Small intestine (tissue), 7 donors: ENCODE data around the gene VPS4A. TPM values are rescaled to one million over a fixed set of nuclear protein-coding genes. Genes with fewer than 3 reads are reported as not detected.
"Not testable (repeated sequence)": the region's sequence is repeated elsewhere in the genome, so short reads cannot be mapped to it uniquely, and the experiment has no call there.

Source experiments
- DNase-seq, 2 donors: peaks; one replicate each; pipeline versions ENCODE4 v3.0.0 to v3.0.0-alpha.2; 2013
- FAIRE-seq: peaks from 2 replicates; lab custom pipeline; 2012; peaks lifted over from hg19 to GRCh38; lab: Jason Lieb, UNC
- H3K27ac ChIP-seq, 3 donors: one replicate each; pipeline ENCODE4 v1.5.1; 2013; ENCODE audit warnings: low read length in 2 of 3, mild to moderate bottlenecking in 2 of 3, control low read depth in 1 of 3, inconsistent platforms in 1 of 3, low read depth in 1 of 3, moderate library complexity in 1 of 3
- H3K27me3 ChIP-seq, 3 donors: one replicate each; pipeline ENCODE4 v1.6.1; 2013; ENCODE audit warnings: low read length in 3 of 3, inconsistent platforms in 1 of 3; ENCODE audit not compliant: control insufficient read depth in 3 of 3, insufficient read depth in 3 of 3
- H3K36me3 ChIP-seq, 3 donors: one replicate each; pipeline ENCODE4 v1.6.1; 2013; ENCODE audit warnings: low read length in 3 of 3, inconsistent platforms in 1 of 3, low read depth in 1 of 3, mild to moderate bottlenecking in 1 of 3, moderate library complexity in 1 of 3; ENCODE audit not compliant: control insufficient read depth in 3 of 3, insufficient read depth in 2 of 3
- H3K4me1 ChIP-seq, 3 donors: one replicate each; pipeline ENCODE4 v1.6.1; 2013; ENCODE audit warnings: low read length in 2 of 3, inconsistent platforms in 1 of 3, low read depth in 1 of 3, mild to moderate bottlenecking in 1 of 3, moderate library complexity in 1 of 3; ENCODE audit not compliant: control insufficient read depth in 3 of 3, insufficient read depth in 2 of 3
- H3K4me3 ChIP-seq, 3 donors: one replicate each; pipeline ENCODE4 v1.5.1; 2013; ENCODE audit warnings: low read length in 3 of 3, control low read depth in 1 of 3, inconsistent platforms in 1 of 3, low read depth in 1 of 3, mild to moderate bottlenecking in 1 of 3, moderate library complexity in 1 of 3
- H3K9me3 ChIP-seq, 2 donors: one replicate each; pipeline ENCODE4 v1.6.1; 2013; ENCODE audit warnings: low read depth in 1 of 2, low read length in 1 of 2; ENCODE audit not compliant: control insufficient read depth in 2 of 2, insufficient read depth in 1 of 2
- WGBS, 3 donors: extraction: QIAGEN DNeasy Blood & Tissue Kit; methylation state at CpG; one replicate each; pipeline ENCODE4 v1.1.7; 2013; 5-methylcytosine and 5-hydroxymethylcytosine counted together
- polyA plus RNA-seq, 4 donors: library from polyadenylated mRNA; stranded (reverse) in 3 of 4; unstranded in 1 of 4; fragments of 200-250 nt in 3 of 4; fragments of 120-200 nt in 1 of 4; gene quantifications; one replicate each; pipeline versions ENCODE4 v1.2.1 to v1.2.3, GENCODE V29; 2013
- donor health status: healthy with polysubstance abuse.
- donor health status: control.
- donor health status: control.
- donor health status: Bipolar disorder and iron deficiency.
- donor health status: healthy.

Gene VPS4A
- polyA plus RNA-seq, 4 donors: 23.0 to 43.7 (median 41.6) TPM

GRCh38 chr16:69351309-69352027, 40.3 kb downstream of the VPS4A start, which contains the start of gene TMED6:
Gene TMED6 (minus strand): TSS chr16:69351786. CDS start chr16:69351753, 33 bp downstream.
- Histone ChIP-seq H3K27ac (peak within 1 kb of the TSS in 2 of 3 donors; percentile 26 to 72), H3K4me3 (peak within 1 kb of the TSS in 2 of 3 donors; percentile 6 to 46), H3K4me1 (peaks cover 0 to 13% (median 0%) of the 10 kb centered on the region in 3 donors), H3K9me3 (no peaks in the 10 kb centered on the region), H3K27me3 (no peaks in the 10 kb centered on the region), H3K36me3 (peaks cover 2 to 31% (median 8%) of the 10 kb centered on the region in 3 donors)
- FAIRE-seq (no peak), DNase-seq (peak; percentile 88 to 93)
- 19 to 64% (median 33%) methylated on average over 12 of the region's 12 CpGs for WGBS, 3 donors

GRCh38 chr16:69360070-69360469, 48.9 kb downstream of the VPS4A start:
- H3K27ac ChIP-seq, H3K27me3 ChIP-seq, H3K9me3 ChIP-seq, FAIRE-seq, H3K4me1 ChIP-seq, H3K4me3 ChIP-seq, DNase-seq: not testable (repeated sequence)
- 82 to 93% (median 88%) methylated on average over 9 of the region's 9 CpGs for WGBS, 3 donors
- H3K36me3 ChIP-seq: peaks cover 9 to 54% (median 18%) of the 10 kb centered on the region in 3 donors

- Histone ChIP-seq H3K36me3 (peaks cover 14 to 71% (median 20%) of the 10 kb centered on the region in 3 donors), H3K27me3 (no peaks in the 10 kb centered on the region)
- 87 to 93% (median 92%) methylated on average over 5 of the region's 5 CpGs for WGBS, 3 donors
Observed at GRCh38 chr16:69363281-69363717, 52.1 kb downstream of the VPS4A start.

GRCh38 chr16:69364088-69364487, 52.9 kb downstream of the VPS4A start:
- Histone ChIP-seq H3K4me3 (no peak overlapping the region), H3K9me3 (no peaks in the 10 kb centered on the region), H3K4me1 (no peaks in the 10 kb centered on the region), H3K27me3 (no peaks in the 10 kb centered on the region), H3K27ac (no peak overlapping the region), H3K36me3 (peaks cover 14 to 76% (median 22%) of the 10 kb centered on the region in 3 donors)
- FAIRE-seq: no peak
- WGBS, 3 donors: 94 to 96% (median 96%) methylated on average over 2 of the region's 2 CpGs
- DNase-seq: no peak

More at GRCh38 chr16:69363281-69363717, 52.1 kb downstream of the VPS4A start:
- DNase-seq: peak in 1 of 2 donors; percentile 10
- no peak for FAIRE-seq
- Histone ChIP-seq H3K9me3 (no peaks in the 10 kb centered on the region), H3K27ac (no peak overlapping the region), H3K4me3 (no peak overlapping the region), H3K4me1 (no peaks in the 10 kb centered on the region)

- DNase-seq (no peak), FAIRE-seq (no peak)
- peaks cover 9 to 70% (median 32%) of the 10 kb centered on the region in 3 donors for H3K36me3 ChIP-seq
- H3K4me1 ChIP-seq: no peaks in the 10 kb centered on the region
- 77 to 91% (median 85%) methylated on average over 2 of the region's 2 CpGs for WGBS, 3 donors
- H3K4me3 ChIP-seq: no peak overlapping the region
- no peak overlapping the region for H3K27ac ChIP-seq
- H3K9me3 ChIP-seq: no peaks in the 10 kb centered on the region
- no peaks in the 10 kb centered on the region for H3K27me3 ChIP-seq
Observed at GRCh38 chr16:69365901-69366300, 54.8 kb downstream of the VPS4A start.

- Histone ChIP-seq H3K9me3 (no peaks in the 10 kb centered on the region), H3K27ac (no peak overlapping the region), H3K4me3 (no peak overlapping the region), H3K4me1 (no peaks in the 10 kb centered on the region), H3K36me3 (peaks cover 9 to 72% (median 32%) of the 10 kb centered on the region in 3 donors), H3K27me3 (no peaks in the 10 kb centered on the region)
- no peak for FAIRE-seq
- 85 to 95% (median 92%) methylated on average over 7 of the region's 7 CpGs for WGBS, 3 donors
- no peak for DNase-seq
Observed at GRCh38 chr16:69366431-69366830, 55.3 kb downstream of the VPS4A start.

- Histone ChIP-seq H3K27me3 (no peaks in the 10 kb centered on the region), H3K4me1 (peaks cover 0 to 5% (median 0%) of the 10 kb centered on the region in 3 donors), H3K4me3 (no peak overlapping the region), H3K9me3 (no peaks in the 10 kb centered on the region), H3K36me3 (peaks cover 9 to 68% (median 33%) of the 10 kb centered on the region in 3 donors), H3K27ac (no peak overlapping the region)
- DNase-seq: no peak
- no peak for FAIRE-seq
- 85 to 94% (median 85%) methylated on average over 7 of the region's 7 CpGs for WGBS, 3 donors
Observed at GRCh38 chr16:69367980-69368379, 56.8 kb downstream of the VPS4A start.

- FAIRE-seq: no peak
- H3K36me3 ChIP-seq: peaks cover 9 to 63% (median 30%) of the 10 kb centered on the region in 3 donors
- H3K27ac ChIP-seq: no peak overlapping the region
Observed at GRCh38 chr16:69368866-69369265, 57.7 kb downstream of the VPS4A start.

More at GRCh38 chr16:69368866-69369265, 57.7 kb downstream of the VPS4A start:
- DNase-seq: no peak
- Histone ChIP-seq H3K9me3 (no peaks in the 10 kb centered on the region), H3K4me1 (peaks cover 0 to 13% (median 0%) of the 10 kb centered on the region in 3 donors), H3K4me3 (no peak overlapping the region), H3K27me3 (no peaks in the 10 kb centered on the region)
- 29 to 74% (median 40%) methylated on average over 4 of the region's 4 CpGs for WGBS, 3 donors
